GOT3 (cell line): ENCODE measurements around the gene APOBEC3F.

Experiments used
- DNase-seq: peaks from one replicate; lab custom pipeline; 2025; ENCODE audit warnings: mixed read lengths; lab: John Stamatoyannopoulos, UW

Gene APOBEC3F

DNA sequence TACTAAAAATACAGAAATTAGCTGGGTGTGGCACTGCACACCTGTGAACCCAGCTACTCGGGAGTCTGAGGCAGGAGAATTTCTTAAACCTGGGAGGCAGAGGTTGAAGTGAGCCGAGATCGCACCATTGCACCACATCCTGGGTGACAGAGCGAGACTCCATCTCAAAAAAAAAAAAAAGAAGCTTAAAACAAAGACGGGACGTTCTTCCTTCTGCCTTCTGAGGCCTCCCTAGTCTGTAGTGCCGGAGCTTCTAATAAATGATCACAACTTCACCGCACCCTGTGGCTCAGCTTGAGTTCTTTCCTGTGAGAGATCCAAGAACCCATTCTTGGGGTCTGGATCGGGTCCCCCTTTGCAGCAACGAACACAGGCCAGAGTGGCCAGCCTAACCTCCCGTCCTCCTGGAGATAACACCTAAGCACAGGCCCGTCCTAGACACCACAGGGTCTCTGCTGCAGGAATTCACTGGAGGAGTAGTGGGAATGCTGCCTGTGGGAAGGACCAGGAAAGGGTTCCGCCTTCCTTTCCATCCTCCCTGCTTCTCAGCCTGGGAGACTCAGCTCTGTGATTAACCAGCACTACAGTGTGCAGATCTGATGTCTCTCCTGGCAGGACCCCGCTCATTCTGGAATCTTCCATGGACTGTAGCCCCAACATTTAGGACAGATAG, 54.2 kb downstream of the APOBEC3F start:
- no peak for DNase-seq

DNA sequence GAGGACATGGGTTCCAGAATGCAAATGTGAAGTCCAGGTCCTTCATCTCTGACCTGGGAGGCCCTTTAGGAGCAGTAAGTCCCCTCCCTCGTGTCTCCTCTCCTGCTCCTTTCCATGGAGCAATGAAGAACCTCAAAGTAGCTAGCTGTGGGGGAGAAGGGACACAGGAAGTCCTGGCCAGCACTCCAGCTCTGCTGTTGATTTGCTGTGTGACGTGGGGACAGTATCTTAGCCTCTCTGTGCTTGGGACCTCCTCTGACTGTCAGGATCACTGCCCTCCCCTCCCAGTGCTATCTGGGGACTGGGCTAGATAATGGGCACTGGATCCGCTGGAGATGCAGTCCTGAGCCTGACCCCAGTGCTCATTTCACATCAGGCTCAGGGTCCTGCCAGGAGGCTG, 55.3 kb downstream of the APOBEC3F start:
- no peak for DNase-seq

GRCh38 chr22:39097098-39098020, 56.7 kb downstream of the APOBEC3F start, which contains the start of gene APOBEC3H:
TSS of gene APOBEC3H (plus strand) at chr22:39097244. CDS start at chr22:39100279, 3,035 bp downstream.
- DNase-seq: no peak

DNA sequence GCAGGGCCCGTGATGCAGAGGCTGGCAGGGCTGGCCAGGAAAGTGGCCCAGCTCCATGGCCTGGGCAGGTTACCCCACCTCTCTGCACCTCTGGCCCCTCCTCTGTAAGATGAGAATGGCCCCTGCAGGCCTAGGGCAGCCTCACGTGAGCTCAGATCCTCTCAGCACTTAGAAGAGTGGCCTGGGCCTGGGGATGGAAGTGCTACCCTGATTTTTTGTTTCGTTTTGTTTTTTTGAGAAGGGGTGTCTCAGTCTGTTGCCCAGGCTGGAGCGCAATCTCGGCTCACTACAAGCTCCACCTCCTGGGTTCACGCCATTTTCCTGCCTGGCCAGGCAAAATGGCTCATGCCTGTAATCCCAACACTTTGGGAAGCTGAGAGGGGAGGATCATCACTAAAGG, 57.4 kb downstream of the APOBEC3F start:
- no peak for DNase-seq

- DNase-seq: no peak
Measured at GRCh38 chr22:39098576-39098975, 57.9 kb downstream of the APOBEC3F start.

GRCh38 chr22:39101226-39101625, 60.6 kb downstream of the APOBEC3F start:
- no peak for DNase-seq

GRCh38 chr22:39103431-39103830, 62.8 kb downstream of the APOBEC3F start:
- no peak for DNase-seq
